ENCODE results near the gene RASD1. TPM values are rescaled to one million over a fixed set of nuclear protein-coding genes. Genes with fewer than 3 reads are reported as not detected.

Gene RASD1
- polyA plus RNA-seq, 1 experiment: 0.55 TPM

DNA sequence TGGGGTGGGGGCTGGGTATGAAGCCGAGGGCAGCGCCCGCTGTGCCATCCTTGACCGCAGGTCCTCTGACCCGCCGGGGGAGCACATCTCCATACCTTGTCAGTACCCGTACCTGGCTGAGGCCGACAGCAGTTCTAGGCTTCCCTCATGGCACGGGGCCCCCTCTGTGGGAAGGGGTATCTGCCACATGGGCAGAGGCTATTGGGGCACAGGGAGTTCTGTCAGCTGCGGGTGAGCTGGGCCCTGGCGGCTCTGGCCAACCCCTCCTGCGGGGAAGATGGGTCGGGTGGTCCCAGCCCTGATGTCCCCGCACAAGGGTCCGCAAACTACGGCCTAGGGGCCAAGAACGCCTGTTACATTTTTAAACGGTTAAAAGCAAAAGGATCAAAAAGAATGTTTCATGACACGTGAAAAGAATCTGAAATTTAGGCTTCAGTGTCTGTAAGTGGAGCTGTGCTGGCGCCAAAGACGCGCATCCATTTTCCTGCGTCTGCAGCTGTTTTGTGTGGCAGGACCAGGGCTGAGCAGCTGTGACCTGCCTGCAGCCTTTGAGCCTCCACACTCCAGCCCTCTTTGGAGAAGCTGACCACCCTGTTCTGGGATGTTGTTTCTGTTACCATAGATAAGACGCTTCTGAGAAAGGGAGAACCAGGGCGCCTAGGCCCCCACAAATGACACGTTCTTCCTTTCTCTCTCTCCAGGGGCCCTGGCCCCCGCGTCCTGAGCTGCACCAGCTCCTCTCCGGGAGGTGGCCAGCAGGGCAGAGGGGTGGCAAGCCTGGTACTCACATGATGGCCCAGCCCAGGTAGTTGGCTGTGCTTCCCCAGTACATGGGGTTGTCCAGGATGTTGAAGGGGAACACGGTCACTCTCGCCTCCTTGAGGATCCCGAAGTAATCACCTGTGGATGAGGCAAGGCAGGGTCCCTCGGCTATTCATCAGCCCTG lies 12.7 kb upstream of the RASD1 start:
- ChIA-PET POLR2A (no interaction called here), CTCF (interaction anchor here (1.5 kb wide), 1 partner anchor 12 kb away, joined by 5 read pairs; no protein-coding TSS in a partner anchor)
- DNase-seq (ENCODE audit: low read depth, low spot score): no peak
- Histone ChIP-seq H3K27me3 (ENCODE audit: control insufficient read depth, insufficient read depth, low read length) (no peaks in the 10 kb centered on the region), H3K27ac (ENCODE audit: low read depth, low read length) (no peak overlapping the region), H3K9me3 (ENCODE audit: control insufficient read depth, insufficient read depth, low read length) (no peaks in the 10 kb centered on the region; the same call in 1 of the 2 replicates), H3K4me3 (ENCODE audit: low read depth, low read length) (no peak overlapping the region)
- TF ChIP-seq, protein P1, sequence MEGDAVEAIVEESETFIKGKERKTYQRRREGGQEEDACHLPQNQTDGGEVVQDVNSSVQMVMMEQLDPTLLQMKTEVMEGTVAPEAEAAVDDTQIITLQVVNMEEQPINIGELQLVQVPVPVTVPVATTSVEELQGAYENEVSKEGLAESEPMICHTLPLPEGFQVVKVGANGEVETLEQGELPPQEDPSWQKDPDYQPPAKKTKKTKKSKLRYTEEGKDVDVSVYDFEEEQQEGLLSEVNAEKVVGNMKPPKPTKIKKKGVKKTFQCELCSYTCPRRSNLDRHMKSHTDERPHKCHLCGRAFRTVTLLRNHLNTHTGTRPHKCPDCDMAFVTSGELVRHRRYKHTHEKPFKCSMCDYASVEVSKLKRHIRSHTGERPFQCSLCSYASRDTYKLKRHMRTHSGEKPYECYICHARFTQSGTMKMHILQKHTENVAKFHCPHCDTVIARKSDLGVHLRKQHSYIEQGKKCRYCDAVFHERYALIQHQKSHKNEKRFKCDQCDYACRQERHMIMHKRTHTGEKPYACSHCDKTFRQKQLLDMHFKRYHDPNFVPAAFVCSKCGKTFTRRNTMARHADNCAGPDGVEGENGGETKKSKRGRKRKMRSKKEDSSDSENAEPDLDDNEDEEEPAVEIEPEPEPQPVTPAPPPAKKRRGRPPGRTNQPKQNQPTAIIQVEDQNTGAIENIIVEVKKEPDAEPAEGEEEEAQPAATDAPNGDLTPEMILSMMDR (IDR thresholded peaks at IDR 0.05; ENCODE audit: low read depth, low read length): no peak

DNA sequence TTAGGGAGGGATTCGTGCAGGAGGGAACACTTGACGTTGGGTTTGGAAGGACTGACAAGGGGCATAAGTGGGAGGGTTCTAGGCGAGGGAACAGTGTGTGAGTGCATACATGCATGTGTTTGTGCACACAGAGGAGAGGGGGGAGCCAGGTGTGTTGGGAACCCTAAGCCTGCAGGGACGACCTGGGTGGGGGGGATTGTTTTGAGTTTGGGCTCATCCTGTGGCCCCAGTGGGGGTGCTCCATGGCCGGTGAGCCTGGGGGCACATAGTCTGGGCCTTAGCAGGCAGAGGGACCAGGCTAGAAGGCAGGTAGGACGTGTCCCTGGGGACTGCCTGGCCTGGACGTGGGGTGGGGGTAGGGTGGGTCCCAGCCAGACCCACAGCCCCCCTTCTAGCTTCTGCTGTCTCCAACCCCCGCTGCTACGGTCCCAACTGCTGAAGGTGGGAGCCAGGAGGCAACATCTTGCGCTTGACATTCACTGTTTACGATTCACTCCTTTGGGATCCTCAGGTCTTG lies 11.9 kb upstream of the RASD1 start:
- POLR2A ChIA-PET: no interaction called here
- DNase-seq (ENCODE audit: low read depth, low spot score): no peak

DNA sequence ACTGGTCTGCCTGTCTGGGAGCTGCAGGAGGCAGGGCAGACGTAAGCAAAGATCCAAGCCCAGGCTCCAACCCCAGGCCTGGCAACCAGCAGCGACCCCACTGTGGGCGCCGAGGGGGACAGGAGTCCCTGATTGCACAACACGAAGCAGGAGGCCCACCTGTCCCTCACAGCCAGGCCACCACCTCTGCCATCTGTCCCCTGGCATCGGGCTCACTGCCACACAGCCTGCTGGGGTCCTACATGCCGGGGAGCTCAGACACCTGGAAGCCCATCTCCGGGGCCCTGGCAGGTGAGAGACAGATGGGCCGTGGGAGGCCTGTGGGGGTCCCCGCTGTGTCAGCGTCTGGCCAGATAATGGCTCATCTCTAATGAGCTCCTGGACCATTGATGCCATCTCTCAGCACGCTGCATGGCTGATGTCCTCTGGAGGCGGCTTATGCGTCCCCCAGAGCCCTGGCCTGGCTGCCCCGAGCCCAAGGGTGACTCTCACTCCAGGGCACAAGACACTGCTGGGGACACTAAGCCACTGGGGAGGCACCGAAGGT lies 11.3 kb upstream of the RASD1 start:
- no peaks in the 10 kb centered on the region for H3K27me3 ChIP-seq (ENCODE audit: control insufficient read depth, insufficient read depth, low read length)
- no peaks in the 10 kb centered on the region; the same call in 1 of the 2 replicates for H3K9me3 ChIP-seq (ENCODE audit: control insufficient read depth, insufficient read depth, low read length)
- TF ChIP-seq, protein P1 (IDR thresholded peaks at IDR 0.05; ENCODE audit: low read depth, low read length): no peak
- DNase-seq (ENCODE audit: low read depth, low spot score): no peak
- CTCF ChIA-PET: interaction anchor here (2.3 kb wide), 1 partner anchor 11 kb away, joined by 8 read pairs; the partner anchor contains the start of gene RASD1
- POLR2A ChIA-PET: interaction anchor here (0.8 kb wide), 1 partner anchor 11 kb away, joined by 4 read pairs; the partner anchor contains the start of gene RASD1
- no peak overlapping the region for H3K4me3 ChIP-seq (ENCODE audit: low read depth, low read length)
- no peak overlapping the region for H3K27ac ChIP-seq (ENCODE audit: low read depth, low read length)

More for the DNA sequence above, 11.9 kb upstream of the RASD1 start:
- no peak overlapping the region for H3K4me3 ChIP-seq (ENCODE audit: low read depth, low read length)
- no peaks in the 10 kb centered on the region for H3K27me3 ChIP-seq (ENCODE audit: control insufficient read depth, insufficient read depth, low read length)
- TF ChIP-seq, protein P1 (IDR thresholded peaks at IDR 0.05; ENCODE audit: low read depth, low read length): no peak
- no peak overlapping the region for H3K27ac ChIP-seq (ENCODE audit: low read depth, low read length)
- H3K9me3 ChIP-seq (ENCODE audit: control insufficient read depth, insufficient read depth, low read length): no peaks in the 10 kb centered on the region; the same call in 1 of the 2 replicates
- CTCF ChIA-PET: interaction anchor here (1.5 to 2.3 kb wide), 2 partner anchors 11 kb away, joined by 5 to 8 read pairs; partner anchors contain the start of gene RASD1

DNA sequence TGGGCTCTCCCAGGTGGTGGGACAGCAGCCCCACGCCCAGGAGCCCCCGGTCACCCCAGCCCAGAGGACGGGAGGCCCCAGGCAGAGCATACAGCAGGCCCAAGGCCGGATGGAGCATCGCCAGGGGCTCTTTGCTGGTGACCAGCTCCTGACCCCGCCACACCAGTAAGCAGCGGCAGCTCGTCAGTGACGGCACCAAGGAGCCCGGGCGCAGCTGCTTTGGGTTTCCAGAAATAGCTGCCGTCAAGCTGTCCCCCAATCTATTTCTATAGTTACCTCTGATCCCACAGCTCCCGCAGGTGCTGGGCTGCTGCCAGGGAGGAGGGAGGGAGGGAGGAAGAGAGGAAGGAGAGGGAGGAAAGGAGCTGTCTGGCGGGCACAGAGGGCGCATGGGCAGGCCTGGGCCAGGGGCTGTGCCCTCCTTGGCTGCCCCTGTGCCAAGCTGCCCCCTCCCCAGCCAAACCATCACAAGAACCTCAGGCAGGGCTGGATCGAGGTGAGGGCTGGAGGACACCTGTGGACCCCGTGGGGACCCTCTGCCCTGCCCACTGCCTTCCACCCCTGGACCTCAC lies 10.8 kb upstream of the RASD1 start:
- POLR2A ChIA-PET: interaction anchor here (0.5 to 0.8 kb wide), 2 partner anchors 10 to 11 kb away, joined by 4 read pairs; partner anchors contain the start of gene RASD1
- no peak overlapping the region for H3K27ac ChIP-seq (ENCODE audit: low read depth, low read length)
- TF ChIP-seq, protein P1 (IDR thresholded peaks at IDR 0.05; ENCODE audit: low read depth, low read length): no peak
- no peak for DNase-seq (ENCODE audit: low read depth, low spot score)
- no peaks in the 10 kb centered on the region for H3K27me3 ChIP-seq (ENCODE audit: control insufficient read depth, insufficient read depth, low read length)
- no peaks in the 10 kb centered on the region; the same call in 1 of the 2 replicates for H3K9me3 ChIP-seq (ENCODE audit: control insufficient read depth, insufficient read depth, low read length)
- CTCF ChIA-PET: interaction anchor here (2.3 kb wide), 1 partner anchor 10 kb away, joined by 8 read pairs; the partner anchor contains the start of gene RASD1
- no peak overlapping the region for H3K4me3 ChIP-seq (ENCODE audit: low read depth, low read length)
